Measurements from ENCODE around the gene ACAD10.

GRCh38 chr12:111705672-111706071 is 19.8 kb downstream of the ACAD10 start:
- TF ChIP-seq CTCF (IDR thresholded peaks at IDR 0.05) (no peak), POLR2AphosphoS5 (IDR thresholded peaks at IDR 0.05) (no peak), EP300 (IDR thresholded peaks at IDR 0.05; ENCODE audit: low read depth) (no peak), POLR2A (IDR thresholded peaks at IDR 0.05) (no peak)
